Right lobe of liver (tissue), 6 donors: ENCODE data around the gene PCSK7. TPM values are rescaled to one million over a fixed set of nuclear protein-coding genes. Genes with fewer than 3 reads are reported as not detected.

Experiments
- ATAC-seq, 4 donors: fragments of 200-7000 bp; cut with Tn5 transposase; one replicate each; pipeline ENCODE4 v1.9.1; 2020; ENCODE audit warnings: mild to moderate bottlenecking in 4 of 4, moderate library complexity in 4 of 4
- DNase-seq, 3 donors: peaks; one replicate each; pipeline ENCODE4 v3.0.0-alpha.2; 2020
- H3K27ac ChIP-seq, 3 donors: fragments of 200-600 bp; one replicate each; pipeline ENCODE4 v1.8.0; 2022
- H3K27me3 ChIP-seq, 2 donors: fragments of 200-600 bp; one replicate each; pipeline ENCODE4 v1.8.0; 2022
- H3K36me3 ChIP-seq, 4 donors: fragments of 200-600 bp; sonication (generic) in 1 of 4; one replicate each; pipeline versions ENCODE4 v1.5.1 to v1.8.0; 2017 to 2022; ENCODE audit warnings: control low read depth in 1 of 4
- H3K4me1 ChIP-seq, 4 donors: fragments of 200-600 bp; sonication (generic) in 1 of 4; one replicate each; pipeline versions ENCODE4 v1.5.1 to v1.8.0; 2017 to 2022; ENCODE audit warnings: control low read depth in 1 of 4
- H3K4me3 ChIP-seq, 3 donors: fragments of 200-600 bp; one replicate each; pipeline ENCODE4 v1.8.0; 2022
- H3K9me3 ChIP-seq, 4 donors: fragments of 200-600 bp; sonication (generic) in 1 of 4; one replicate each; pipeline versions ENCODE4 v1.5.1 to v1.8.0; 2017 to 2022; ENCODE audit warnings: control low read depth in 1 of 4
- POLR2A ChIP-seq: fragments of 450-650 bp; IDR thresholded peaks from one replicate; pipeline ENCODE4 v1.6.1; 2017; ENCODE audit warnings: antibody characterized with exemption, mild to moderate bottlenecking
- WGBS: methylation state at CpG from one replicate; pipeline ENCODE4 v1.1.6; 2018; ENCODE audit warnings: low coverage, low lambda C conversion rate; ENCODE audit not compliant: insufficient coverage; ENCODE audit errors: missing lambda C conversion rate; 5-methylcytosine and 5-hydroxymethylcytosine counted together
- intact Hi-C, 2 donors: fragments of 100-400 bp; cut with DNase I; formaldehyde crosslinking; loops; one replicate each; pipeline versions ENCODE4 v1.11.2 to v1.14.1; 2022
- total RNA-seq, 6 experiments: library from RNA; depleted of rRNA in 2 of 6; stranded (reverse); fragments of >200 nt in 2 of 6; fragmentation: NEBNext Ultra II Directional in 3 of 6; extraction: Animal tissue kit (Norgen Biotek cat#: 25700) in 3 of 6; gene quantifications; one replicate each; pipeline versions ENCODE4 v1.1.0 to v1.2.4, GENCODE V29; 2016 to 2023
- TF ChIP-seq, protein P1 (sequence below), 4 donors: fragments of 200-600 bp in 3 of 4; fragments of 450-650 bp in 1 of 4; IDR thresholded peaks; one replicate each; pipeline versions ENCODE4 v1.5.1 to v1.8.0; 2016 to 2022; ENCODE audit warnings: antibody characterized with exemption in 4 of 4, mild to moderate bottlenecking in 2 of 4
- donor health status: DM: no; HTN: yes; CAD: no.
- donor health status: DM: no; HTN: no; CAD: no.
- donor health status: DM: no; HTN: no; CAD: no.
- donor health status: DM: no; HTN: yes; CAD: no.
- donor health status: DM: no; HTN: yes; CAD: no.

PCSK7 gene
- total RNA-seq, 6 experiments from 2014 or later, result 19.3 to 28.5 (median 25.8) TPM

DNA sequence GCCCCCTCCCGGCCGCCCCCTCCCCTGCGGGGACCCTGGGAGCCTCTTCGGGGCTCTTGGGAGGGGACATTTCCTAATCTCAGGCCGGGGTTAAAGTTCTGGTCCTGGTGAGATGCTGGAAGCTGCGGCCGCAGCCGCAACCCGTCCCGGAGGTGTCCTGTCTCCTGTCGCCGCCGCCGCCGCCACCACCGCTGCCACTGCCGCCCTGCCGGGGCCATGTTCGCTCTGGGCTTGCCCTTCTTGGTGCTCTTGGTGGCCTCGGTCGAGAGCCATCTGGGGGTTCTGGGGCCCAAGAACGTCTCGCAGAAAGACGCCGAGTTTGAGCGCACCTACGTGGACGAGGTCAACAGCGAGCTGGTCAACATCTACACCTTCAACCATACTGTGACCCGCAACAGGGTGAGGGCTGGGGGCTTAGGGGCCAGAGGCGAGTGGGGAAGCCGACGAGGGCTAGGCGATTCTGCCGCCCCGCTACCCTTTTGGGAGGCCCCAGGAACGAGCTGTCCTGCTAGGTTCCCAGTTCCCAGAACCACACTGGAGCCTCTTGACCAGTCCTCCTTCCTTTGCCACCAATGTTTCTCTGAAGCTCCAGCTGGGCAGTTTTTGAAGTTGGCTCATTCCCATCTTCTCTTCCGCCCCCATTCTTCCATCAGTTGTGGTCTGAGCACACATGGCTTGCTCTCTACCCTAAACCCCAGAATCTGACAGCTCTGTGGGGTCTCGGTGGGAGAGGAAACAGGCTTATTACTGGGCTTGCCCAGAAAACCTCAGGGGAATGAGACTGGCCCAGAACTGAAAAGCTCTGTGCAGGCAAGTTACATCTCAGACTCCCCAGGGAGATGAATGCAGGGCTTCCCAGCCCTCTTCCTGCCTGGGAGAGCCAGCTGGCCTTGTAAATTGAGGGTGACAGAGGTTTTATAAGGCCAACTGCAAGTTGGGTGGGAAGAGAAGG lies 52.5 kb downstream of the PCSK7 start:
- intact Hi-C loops, result loop anchor here in 1 of 2 donors (10.0 kb wide), 1 partner anchor 45 kb away; no protein-coding TSS in a partner anchor
- Histone ChIP-seq H3K27ac (peak overlapping the region; percentile 93 to 97 (median 95)), H3K9me3 (no peaks in the 10 kb centered on the region), H3K4me3 (peak overlapping the region; percentile 92 to 100 (median 93)), H3K4me1 (peaks cover 0 to 22% (median 5%) of the 10 kb centered on the region in 4 donors), H3K36me3 (peaks cover 0 to 22% (median 8%) of the 10 kb centered on the region in 4 donors), H3K27me3 (no peaks in the 10 kb centered on the region)
- ATAC-seq (peak; percentile 61 to 77 (median 72)), DNase-seq (peak; percentile 67 to 76 (median 69))
- WGBS, result 3% methylated on average over 11 of the region's 39 CpGs
- TF ChIP-seq, protein P1, sequence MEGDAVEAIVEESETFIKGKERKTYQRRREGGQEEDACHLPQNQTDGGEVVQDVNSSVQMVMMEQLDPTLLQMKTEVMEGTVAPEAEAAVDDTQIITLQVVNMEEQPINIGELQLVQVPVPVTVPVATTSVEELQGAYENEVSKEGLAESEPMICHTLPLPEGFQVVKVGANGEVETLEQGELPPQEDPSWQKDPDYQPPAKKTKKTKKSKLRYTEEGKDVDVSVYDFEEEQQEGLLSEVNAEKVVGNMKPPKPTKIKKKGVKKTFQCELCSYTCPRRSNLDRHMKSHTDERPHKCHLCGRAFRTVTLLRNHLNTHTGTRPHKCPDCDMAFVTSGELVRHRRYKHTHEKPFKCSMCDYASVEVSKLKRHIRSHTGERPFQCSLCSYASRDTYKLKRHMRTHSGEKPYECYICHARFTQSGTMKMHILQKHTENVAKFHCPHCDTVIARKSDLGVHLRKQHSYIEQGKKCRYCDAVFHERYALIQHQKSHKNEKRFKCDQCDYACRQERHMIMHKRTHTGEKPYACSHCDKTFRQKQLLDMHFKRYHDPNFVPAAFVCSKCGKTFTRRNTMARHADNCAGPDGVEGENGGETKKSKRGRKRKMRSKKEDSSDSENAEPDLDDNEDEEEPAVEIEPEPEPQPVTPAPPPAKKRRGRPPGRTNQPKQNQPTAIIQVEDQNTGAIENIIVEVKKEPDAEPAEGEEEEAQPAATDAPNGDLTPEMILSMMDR (IDR thresholded peaks at IDR 0.05), result no peak
- no peak for TF ChIP-seq POLR2A

DNA sequence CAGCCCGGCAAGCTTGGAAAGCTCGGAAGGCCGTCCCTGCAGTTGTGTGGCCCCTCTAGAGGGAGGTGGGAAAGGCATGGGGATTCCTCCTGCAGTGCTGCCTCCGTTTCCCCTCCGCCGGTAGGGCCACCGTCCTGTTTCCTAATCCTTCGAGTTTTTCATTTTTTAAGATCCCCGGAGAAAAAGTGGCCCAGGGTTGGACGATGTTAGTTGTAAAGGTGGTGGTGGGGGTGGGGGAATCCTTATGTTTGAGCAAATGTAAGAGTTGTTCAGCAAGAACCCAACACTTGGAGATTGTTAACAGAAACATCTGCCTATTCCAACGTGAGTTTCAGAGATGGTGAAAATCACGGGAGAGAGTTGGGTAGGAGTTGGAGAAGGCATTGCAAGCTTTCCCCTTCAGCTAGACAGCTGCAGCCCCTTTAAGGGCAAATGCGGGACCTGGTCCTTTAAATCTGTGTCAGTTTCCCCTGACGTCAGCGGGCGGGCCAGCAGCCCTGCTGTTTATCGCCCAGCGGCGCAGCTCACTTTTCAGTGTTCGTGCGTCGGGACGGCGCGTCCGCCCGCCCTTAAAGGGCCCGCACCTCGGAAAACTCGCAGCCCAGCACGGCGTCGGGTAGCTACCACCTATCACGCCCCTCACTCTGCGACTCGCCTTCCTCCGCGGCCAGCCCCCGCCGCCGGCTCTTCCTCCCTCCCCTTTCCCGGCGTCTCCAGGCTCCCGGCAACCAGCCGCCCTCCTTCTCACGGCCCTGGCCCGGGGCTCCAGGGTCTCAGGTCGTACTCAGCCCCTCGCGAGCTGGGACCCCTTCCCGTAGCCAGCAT lies 53.5 kb downstream of the PCSK7 start, which contains the start of gene SIDT2:
Gene SIDT2, plus strand, starts transcription at position 534 of the 825 bp plus-strand sequence. CDS start 521 bp downstream, outside the sequence.
- DNase-seq, result peak; percentile 97 to 98 (median 97)
- TF ChIP-seq, protein P1 (IDR thresholded peaks at IDR 0.05), result no peak
- peak; percentile 91 for TF ChIP-seq POLR2A
- peak; percentile 94 to 97 (median 96) for ATAC-seq
- Histone ChIP-seq H3K9me3 (no peaks in the 10 kb centered on the region), H3K27me3 (no peaks in the 10 kb centered on the region), H3K36me3 (peaks cover 0 to 17% (median 6%) of the 10 kb centered on the region in 4 donors), H3K4me3 (peak within 1 kb of the TSS; percentile 92 to 100 (median 93)), H3K4me1 (peaks cover 0 to 24% (median 5%) of the 10 kb centered on the region in 4 donors), H3K27ac (peak within 1 kb of the TSS; percentile 93 to 97 (median 95))
- under 1% methylated on average over 32 of the region's 51 CpGs for WGBS
- intact Hi-C loops, result loop anchor here in 1 of 2 donors (10.0 kb wide), 1 partner anchor 46 kb away; no protein-coding TSS in a partner anchor

DNA sequence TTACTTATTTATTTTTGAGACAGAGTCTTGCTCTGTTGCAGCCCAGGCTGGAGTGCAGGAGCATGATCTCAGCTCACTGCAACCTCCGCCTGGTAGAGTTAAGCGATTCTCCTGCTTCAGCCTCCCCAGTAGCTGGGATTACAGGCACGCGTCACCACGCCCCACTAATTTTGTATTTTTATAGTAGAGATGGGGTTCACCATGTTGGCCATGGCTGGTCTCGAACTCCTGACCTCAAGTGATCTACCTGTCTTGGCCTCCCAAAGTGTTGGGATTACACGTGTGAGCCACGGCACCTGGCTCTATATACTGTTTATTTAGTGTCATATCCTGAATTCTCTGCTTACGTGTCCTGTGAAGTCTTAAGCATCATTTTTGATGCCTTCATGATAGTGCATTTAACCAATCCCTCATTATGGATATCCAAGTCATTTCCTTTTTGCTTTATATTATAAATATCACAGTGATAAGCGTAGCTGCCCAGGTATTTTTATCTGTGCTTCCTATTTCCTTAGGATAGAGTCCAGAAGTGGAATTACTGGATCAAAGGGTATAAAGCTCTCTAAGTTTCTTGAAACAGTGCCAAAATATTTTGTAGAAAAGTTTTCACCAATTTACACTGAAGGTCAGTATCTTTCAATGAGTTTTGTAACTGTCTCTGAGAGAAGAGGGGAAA lies 54.2 kb downstream of the PCSK7 start:
- TF ChIP-seq POLR2A, result no peak
- TF ChIP-seq, protein P1 (IDR thresholded peaks at IDR 0.05), result no peak
- Histone ChIP-seq H3K27me3 (no peaks in the 10 kb centered on the region), H3K36me3 (peaks cover 0 to 11% (median 5%) of the 10 kb centered on the region in 4 donors), H3K4me1 (peaks cover 0 to 25% (median 5%) of the 10 kb centered on the region in 4 donors), H3K27ac (peak overlapping the region; percentile 93 to 97 (median 95)), H3K4me3 (peak overlapping the region in 2 of 3 donors; percentile 92 to 100), H3K9me3 (no peaks in the 10 kb centered on the region)
- WGBS, result 84% methylated on average over 10 of the region's 10 CpGs
- DNase-seq (no peak), ATAC-seq (no peak)
- intact Hi-C loops, result loop anchor here in 1 of 2 donors (10.0 kb wide), 1 partner anchor 47 kb away; no protein-coding TSS in a partner anchor

DNA sequence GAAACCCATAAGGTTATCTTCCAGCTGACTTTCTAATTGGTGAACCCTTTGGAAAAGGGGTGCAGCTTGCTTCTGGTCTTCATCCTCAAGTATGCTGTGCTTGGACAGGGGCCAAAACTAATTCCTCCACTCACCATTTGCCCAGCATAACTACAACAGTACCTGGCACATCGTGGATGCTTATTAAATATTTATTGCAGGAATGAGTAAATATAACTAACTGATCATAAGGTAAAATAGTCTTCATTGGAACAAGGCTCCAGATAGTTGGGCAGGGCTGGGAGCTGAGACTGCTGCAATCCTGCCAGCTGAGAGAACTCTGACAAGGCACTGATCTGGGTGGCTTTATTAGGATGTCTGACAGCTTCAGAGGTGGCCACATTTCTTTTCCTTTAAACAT lies 55.7 kb downstream of the PCSK7 start:
- TF ChIP-seq, protein P1 (IDR thresholded peaks at IDR 0.05), result no peak
- no peak for TF ChIP-seq POLR2A
- DNase-seq (no peak), ATAC-seq (no peak)
- no peaks in the 10 kb centered on the region for H3K36me3 ChIP-seq
- H3K27me3 ChIP-seq, result no peaks in the 10 kb centered on the region
- peaks cover 0 to 25% (median 5%) of the 10 kb centered on the region in 4 donors for H3K4me1 ChIP-seq
- no peak overlapping the region for H3K27ac ChIP-seq
- intact Hi-C loops, result loop anchor here in 1 of 2 donors (10.0 kb wide), 1 partner anchor 49 kb away; no protein-coding TSS in a partner anchor
- no peak overlapping the region for H3K4me3 ChIP-seq
- no peaks in the 10 kb centered on the region for H3K9me3 ChIP-seq
- WGBS, result 71% methylated on average over 1 of the region's 1 CpG
